SKM-1 (cell line): ENCODE measurements around the gene ERCC6.

Source experiments
- DNase-seq: peaks from one replicate; lab custom pipeline; 2025; ENCODE audit not compliant: unreplicated experiment; lab: John Stamatoyannopoulos, UW

Gene ERCC6

DNA sequence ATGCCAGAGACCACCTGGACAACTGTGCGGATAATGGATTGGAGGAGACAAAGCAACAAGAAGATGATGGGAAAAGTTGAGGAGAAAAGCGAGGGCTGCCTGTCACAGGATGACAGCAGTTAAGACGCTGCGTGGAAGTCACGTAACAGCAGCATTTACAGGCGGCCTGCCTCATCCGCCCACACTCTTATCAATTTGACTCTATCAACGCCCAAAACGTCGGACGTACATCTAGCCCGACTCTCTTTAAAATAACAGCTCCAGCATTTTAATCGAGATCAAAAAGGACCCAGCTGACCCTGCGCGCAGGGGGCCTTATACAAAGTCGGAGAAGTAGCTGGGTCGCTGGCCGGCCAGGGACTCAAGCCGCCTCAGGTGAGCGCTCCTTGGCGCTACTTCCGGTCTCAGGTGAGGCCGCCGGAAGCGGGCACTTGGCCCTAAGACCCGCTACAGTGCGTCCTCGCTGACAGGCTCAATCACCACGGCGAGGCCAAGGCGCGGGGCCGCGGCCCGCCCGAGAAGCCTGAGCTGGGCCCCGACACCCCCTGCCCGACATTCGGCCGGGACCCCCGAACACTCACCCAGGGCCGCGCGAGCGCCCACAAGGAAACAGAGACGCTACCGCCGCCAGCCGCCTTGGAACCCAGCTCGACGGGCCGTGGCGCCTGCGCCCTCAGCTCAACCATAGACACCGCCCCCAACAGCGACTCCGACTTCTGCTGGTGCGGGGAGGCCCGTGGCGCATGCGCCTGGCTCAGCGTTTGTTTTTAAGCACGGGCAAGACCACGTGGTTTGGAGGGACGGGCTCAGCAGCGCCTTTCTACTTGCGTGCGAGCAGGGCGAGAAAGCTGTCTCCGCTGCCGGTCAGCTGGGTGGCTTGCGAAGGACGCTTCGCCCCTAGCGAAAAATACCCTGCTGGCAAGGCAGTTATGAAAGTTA lies at the start of gene ERCC6:
TSS of gene ERCC6 (minus strand) at position 741 of the 939 bp plus-strand sequence.
- peak; percentile 91 for DNase-seq

DNA sequence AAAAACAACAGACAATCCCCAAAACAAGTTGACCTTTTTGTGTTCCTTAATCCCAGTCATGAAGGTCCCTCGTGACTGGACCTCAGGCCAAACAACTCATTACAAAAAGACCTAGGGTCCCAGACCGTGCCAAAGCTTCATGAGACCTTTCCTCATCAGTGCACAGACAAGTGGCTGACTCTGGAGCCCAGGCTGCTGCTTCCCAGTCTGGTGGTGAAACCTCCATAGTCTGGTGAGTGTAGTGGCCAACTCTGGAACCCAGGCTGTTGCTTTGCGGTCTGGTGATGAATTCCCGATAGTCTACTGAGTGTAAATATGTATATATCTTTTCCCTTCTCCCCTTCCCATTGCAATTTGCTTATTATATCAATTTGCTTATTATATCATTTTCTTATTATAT lies 49.1 kb upstream of the ERCC6 start:
- DNase-seq, result no peak

DNA sequence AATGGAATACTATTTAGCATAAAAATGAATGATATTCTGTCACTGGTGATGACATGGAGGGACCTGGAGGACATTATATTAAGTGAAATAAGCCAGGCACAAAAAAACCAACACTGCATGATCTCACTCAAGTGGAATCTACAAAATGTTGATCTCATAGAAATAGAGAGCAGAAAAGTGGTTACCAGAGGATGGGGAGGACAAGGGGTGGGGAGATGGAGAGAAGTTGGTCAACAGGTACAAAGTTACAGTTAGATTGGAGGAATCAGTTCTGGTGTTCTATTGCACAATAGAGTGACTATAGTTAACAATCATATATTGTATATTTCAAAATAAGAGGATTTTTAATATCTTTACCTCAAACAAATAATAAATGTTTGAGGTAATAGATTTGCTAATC lies 46.5 kb upstream of the ERCC6 start:
- no peak for DNase-seq

DNA sequence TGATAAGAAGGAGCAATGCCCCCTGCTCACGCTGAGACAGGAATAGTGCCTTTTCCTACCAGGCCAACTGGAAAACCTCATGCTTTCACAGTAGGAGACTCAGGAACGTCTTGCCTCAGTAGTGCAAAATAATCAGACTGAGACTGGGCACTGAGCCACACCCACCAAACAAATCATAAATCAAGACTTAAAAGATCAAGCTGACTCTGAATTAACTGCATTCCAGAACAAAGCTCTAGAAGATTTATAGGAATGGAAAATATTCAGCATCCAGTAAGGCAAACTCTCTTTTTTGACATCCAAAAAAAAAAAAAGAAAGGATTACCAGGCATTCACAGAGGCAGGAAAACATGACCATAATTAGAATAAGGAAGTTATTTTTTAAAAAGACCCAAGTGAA lies 40.7 kb upstream of the ERCC6 start:
- no peak for DNase-seq

DNA sequence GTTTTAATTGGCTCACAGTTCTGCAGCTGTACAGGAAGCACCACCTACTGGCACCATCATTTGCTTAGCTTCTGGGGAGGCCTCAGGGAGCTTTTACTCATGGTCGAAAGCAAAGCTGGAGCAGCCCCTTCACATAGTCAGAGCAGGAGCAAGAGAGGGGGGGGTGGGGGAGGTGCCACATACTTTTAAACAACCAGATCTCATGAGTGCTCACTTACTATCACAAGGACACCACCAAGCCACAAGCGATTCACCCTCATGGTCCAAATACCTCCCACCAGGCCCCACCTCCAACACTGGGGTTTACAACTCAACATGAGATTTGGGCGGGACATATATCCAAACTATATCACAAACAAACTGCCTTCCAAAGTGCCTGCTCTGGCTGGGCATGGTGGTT lies 39.5 kb upstream of the ERCC6 start:
- DNase-seq, result no peak

DNA sequence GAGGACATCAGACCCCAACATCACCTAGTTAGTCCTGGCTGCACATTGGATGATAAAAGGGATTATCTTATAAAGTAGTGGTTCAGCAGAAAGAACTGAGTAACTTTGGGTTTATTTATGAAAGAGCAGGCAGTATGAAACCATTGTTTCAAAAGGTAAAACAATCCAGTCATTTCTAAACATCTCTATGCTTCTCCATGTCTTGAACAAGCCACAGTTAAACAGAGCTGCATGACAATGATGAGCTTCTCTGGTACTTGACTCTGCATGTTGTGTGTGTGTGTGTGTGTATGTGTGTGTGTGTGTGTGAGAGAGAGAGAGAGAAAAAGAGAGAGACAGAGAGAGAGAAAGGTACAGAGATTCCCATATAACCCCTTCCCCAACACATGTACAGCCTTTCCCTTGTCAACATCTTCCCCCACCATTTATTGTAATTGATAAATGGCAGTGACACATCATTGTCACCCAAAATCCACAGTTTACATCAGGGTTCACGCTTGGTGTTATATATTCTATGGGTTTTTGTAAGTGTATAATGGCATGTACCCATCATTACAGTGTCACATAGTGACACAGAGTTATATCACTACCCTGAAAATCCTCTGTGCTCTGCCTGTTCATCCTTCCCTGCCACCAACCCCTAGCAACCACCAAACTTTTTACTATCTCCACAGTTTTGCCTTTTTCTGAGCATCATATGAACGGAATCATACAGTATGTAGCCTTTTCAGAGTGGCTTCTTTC lies 38.4 kb upstream of the ERCC6 start:
- DNase-seq, result no peak

DNA sequence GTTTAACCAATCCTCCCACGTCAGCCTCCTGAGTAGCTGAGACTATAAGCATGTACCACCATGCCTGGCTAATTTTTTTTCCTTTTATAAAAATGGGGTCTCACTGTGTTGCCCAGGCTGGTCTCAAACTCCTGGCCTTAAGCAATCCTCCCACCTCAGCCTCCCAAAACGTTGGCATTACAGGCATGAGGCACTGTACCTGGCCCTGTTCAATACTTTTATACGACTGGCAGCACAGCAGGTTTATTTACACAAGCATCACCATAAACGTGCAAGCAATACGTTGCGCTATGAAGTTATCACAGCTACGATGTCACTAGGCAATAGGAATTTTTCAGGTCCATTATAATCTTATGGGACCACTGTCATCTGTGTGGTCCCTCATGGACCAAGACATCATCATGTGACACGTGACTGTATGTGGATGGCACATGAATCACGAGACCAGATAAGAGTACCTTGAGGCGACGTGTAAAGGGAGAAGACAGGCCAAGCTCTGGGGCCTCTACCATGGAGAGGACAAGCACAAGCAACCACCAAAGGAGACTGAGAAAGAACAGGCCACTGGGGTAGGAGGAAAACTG lies 36.7 kb upstream of the ERCC6 start:
- no peak for DNase-seq

DNA sequence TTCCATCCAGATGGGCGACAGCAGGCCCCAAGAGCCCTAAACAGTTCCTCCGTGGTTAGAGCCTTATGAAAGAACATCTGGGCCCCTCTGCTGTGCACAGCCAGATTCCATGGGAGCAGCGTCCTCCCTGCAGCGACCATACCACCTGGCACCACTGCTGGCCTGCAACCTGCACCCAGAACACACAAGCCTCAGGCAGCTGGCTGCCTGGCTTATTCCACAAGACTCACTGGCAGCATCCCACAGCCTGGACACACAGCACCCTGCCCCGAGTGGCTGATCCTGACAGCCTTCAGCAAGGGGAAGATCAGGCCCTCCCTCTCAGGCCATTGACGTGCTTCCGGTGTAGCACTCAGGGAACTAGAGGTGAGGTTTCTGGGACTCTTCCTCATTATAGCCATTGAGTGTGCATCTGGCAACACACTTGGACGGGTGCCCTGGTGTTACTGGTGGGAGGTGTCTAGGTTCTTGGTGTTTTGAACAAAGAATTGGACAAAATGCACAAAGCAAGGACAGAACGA lies 33.7 kb upstream of the ERCC6 start:
- DNase-seq, result no peak

DNA sequence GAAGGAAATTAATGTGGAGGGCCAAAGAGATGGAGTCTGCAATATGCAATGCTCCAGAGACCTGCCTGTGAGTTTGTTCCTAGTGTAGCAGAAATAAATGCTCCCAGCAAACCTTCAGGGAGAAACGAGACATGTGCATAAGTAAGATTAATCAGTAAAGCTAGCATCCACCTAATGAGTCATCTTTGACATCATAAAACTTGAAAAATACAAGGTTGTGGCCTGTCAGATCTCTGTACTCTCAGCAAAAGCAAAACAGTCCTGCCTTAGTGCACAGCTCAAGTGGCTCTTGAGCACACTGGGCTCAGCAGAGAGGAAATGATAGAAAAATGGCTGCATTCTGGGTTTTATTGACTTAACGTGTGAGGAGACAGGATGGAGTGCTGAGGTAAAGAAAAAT lies 32.5 kb upstream of the ERCC6 start:
- no peak for DNase-seq

DNA sequence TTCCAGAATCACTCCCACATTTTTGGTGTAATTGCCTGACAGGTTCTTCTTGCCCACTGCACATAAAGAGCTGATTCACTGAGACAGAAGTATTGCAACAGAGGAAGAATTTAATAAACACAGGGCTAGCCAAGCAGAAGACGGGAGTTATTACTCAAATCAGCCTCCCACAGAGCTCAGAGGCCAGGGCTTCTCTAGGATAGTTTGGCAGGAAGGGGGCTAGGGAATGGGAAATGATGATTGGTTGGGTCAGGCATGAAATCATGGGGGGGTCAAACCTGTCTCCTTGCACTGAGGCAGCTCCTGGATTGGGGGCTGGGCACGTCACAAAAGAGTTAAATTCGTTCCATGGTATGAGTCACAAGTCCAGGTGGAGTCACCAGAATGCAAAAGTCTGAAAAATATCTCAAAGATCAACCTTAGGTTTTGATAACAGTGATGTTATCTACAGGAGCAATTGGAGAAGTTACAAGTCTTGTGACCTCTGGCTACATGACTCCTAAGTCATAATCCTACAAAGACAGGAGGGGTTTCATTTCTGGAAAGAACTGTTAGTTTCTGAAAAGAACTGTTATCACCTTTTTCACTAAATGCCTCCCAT lies 30.2 kb upstream of the ERCC6 start:
- DNase-seq, result no peak

DNA sequence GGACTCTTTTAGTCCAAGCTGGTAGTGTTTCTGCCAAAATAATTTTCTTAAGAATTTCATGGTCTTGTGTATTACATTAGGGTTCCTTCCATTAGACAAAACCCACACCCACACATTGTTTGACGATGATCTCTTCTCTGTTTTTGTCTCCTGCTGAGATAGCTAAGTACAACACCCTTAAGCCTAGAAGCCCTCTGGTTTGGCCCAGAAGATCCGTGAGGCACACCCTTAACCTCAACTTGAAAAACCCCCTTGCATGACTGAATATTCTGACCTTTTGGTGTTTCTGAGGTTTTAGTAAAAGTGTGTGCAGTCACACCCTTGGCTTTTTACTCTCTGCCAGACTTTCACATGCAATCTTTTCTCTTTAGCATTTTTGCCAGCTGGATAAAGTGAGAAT lies 29.3 kb upstream of the ERCC6 start:
- DNase-seq, result no peak

DNA sequence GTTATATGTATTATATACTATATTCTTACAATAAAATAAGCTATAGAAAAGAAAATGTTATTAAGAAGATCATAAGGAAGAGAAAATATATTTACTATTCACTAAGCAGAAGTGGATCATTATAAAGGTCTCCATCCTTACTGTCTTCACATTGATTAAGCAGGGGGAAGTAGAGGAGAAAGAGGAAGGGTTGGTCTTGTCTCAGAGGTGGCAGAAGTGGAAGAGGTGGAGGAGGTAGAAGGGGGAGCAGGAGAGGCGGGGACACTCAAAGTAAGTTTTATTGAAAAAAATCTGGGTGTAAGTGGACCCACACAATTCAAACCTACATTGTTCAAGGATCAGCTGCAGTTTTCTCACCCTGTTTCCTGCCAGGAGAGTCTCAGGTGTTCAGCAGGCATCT lies 28.9 kb upstream of the ERCC6 start:
- DNase-seq, result no peak

DNA sequence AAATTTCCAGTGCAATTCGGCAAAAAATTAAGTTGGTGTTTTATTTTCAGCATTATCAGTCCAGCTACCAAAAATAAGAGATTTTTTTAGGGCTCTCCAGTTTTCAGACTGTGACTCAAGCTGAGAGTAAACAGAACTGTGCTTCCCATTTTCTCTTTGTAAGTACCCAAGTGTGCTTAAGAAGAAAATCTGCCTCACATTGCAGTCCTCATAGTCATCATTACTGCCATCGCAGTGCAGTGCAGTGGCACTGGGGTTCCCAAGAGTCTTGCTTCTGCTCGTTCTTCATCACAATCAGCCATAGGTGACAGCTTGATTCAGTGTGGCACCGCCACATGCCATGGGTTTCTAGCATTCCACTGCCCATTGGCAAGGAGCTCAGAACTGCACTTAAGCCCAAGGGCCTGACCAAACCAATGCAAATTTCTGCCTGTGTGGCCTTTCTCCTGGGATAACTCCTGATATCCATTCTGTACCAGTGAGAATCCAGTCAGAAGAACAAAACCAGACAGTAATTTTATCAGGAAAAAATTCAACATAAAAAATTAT lies 25.6 kb upstream of the ERCC6 start:
- DNase-seq, result no peak

DNA sequence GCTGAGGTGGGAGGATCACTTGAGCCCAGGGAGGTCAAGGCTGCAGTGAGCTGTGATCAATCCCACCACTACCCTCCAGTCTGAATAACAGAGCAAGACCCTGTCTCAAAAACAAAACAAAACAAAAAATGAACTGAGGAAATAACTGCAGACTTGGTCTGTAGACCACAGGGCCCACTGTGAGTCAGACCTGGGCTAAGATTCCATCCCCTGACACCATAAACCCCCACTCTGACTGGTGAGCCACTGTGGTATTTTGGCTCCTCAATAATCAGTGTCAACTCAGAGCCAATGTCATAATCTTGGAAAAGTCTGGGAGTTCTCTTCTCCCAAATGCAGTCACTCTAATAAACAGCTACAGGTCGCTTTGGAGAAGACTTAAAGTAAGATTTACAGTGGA lies 24.0 kb upstream of the ERCC6 start:
- no peak for DNase-seq

DNA sequence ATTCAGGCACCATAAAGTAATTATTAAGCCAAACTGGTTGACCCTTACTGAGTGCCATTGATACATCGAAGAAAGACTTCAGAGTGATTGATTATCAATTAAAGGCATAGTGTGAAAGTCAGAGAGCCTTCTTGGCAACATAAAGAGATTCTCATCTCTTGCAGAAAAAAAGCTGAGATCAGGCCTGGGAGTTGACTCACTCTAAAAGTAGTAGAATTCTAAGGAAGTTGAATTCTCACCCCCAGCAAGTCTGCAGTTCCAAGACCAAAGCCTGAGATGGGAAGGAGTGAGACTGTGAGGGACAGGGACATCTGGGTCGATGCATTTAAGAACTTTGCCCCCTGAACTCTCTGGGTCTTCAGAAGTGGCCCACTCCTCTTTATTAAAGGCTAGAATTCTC lies 21.6 kb upstream of the ERCC6 start:
- no peak for DNase-seq

DNA sequence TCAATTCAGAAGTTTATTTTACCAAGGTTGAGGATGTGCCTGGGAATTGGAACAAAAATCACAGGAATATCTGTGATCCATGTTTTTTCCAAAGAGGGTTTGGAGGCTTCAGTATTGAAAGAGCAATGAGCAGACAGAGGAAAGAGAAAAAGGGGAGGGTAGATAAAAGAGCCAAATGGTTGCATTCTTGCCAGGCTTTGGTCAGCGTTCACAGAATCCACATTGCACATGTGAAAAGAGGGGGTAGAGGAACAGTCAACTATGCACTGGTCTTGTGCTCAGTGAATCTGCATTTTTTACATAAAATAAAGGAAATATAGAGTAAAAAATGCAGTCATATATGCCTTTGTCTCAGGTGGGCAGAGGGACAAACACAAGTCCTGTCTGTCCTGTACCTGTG lies 20.6 kb upstream of the ERCC6 start:
- DNase-seq, result no peak

DNA sequence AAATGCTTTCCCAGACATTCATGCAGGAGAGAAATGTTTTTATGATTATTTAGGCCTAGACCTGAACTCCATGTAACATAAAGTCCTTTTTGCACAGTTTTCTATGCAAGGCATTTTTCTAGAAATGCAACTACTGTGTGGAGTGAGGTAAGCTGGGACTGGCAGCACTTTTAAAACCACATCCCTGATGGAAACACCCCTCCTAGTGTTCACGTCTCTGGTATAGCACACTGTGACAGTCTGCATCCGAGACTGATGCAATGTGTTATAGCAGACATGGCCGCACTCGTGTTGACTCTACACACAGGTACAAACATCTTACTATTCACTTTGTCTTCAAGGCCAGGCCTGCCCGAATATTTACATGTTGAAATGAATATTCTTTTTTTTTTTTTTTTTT lies 19.3 kb upstream of the ERCC6 start:
- no peak for DNase-seq

DNA sequence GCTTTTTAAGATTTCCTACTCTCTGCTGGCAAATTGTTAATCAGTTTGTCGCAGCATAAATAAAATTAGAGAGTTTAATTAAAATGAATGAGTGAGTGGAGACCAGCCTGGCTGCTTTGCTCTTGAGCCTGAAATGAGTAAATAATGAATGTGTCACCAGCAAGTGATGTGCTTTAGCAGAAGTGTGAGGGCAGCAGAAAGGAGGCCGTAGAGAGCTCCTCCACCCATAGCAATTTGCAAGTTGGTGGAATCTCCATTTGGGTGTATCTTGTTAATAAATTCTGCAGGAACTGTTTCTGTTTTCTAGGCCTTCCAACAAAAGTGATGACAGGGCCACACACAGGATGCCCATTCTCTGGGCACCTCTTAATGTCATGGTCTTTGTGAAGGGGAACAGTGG lies 18.8 kb upstream of the ERCC6 start:
- no peak for DNase-seq

DNA sequence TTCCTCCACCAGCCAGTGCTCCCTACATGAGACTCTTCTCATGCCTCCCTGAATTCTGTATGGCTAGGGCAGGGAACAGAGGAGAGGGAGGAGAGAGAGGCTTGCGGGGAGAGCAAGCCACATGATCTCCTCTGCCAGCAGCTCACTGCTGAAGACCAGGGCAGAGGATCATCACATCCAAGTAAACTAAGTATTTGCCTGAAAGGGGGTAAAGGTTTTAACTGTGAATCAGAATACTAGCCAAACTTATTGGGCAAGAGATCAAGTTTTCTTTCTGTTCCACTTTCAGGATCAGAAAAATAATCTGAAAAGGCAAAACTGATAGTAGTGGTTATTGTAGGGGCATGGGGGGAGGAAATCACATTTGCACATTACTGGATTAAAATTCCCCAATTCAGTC lies 17.8 kb upstream of the ERCC6 start:
- DNase-seq, result no peak

DNA sequence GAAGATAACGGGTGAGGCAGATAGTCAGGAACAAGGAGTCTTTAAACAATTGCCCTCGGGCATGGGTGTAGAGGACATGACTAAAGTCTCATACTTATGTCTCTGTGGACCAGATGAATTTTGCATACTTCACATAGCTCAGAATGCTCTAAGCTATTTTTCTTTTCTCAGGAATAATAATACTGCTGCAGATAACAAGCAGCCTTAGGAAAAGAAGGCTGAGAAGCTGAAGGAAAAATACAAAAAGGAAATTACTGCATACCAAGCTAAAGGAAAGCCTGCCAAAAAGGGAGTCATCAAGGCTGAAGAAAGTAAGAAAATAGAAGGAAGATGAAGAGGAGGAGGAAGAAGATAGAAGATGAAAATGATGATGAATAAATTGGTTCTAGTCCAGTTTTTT lies 13.4 kb upstream of the ERCC6 start:
- DNase-seq, result no peak

DNA sequence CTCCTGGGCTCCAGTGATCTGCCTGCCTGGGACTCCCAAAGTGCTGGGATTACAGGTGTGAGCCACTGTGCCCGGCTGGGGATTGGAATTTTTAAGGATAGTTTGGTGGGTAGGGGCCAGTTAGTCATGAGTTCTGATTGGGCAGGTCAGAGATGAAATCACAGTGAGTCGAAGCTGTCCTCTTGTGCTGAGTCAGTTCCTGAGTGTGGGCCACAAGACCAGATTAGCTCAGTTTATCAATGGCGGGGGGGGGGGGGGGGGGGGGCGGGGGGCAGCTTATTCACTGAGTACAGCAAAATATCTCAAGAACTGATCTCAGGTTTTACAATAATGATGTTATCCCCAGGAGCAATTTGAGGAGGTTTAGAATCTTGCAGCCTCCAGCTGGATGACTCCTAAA lies 11.6 kb upstream of the ERCC6 start:
- DNase-seq, result no peak
